ENCODE results near the gene GID8.

The GID8 gene

DNA sequence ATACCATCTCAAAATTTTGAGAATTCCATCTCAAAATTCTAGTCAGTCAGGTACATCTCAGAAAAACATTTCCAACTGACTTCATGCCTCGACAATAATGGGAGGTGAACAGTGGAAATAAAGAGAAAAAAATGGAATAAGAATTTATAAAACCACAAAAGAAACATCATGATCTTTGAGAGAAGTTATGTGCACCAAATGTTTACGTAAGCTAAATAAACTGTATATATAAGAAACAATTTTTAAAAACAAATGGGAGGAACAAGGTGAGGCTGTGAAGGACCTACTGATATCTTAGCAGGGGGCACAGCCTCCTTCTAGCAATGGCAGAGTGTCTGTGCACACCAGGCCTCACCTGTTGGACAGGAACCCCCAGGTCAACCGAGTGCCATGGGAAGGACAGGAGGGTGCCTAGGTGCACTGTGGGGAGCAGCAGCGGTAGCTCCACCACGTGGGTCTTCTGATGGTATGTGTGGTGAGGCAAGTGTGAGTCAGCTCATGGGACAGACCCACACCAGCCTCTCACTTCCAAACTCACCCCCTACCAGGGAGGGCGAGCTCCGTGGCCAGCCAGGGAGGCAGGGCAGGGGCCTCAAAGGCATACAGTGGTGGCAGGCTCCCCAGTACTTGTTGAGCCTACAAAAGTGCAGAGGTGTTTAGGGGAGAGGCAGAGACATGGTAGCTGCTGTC is 34.9 kb upstream of the GID8 start:
- no peak for DNase-seq (ENCODE audit: low read depth)

DNA sequence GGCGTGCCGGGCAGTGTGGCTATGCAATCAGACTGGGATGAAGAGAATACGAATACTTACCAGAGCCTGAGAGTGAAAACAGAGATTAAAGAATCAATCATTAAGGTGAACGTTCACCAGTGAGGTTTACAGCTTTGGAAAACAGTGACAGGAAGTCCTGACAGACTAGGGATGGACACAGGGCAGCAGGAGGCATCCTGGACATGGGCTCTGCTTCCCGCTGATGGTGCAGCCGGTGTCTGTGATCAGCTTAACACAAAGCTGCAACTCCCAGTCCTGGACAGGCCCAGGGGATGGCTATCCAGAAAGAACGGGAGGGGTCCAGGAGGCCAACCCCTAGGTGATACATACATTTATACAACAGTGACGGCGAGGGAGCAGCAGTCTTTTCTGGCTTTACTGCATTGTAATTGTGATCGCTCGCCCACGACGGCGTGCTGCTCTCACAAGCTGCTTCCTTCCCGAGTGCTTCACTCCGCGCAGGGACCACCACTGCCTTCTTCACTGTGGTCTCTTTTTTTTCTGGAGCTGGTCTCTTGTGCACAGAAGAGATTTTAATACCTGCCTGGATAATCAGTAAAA is 32.3 kb upstream of the GID8 start:
- no peak for DNase-seq (ENCODE audit: low read depth)

DNA sequence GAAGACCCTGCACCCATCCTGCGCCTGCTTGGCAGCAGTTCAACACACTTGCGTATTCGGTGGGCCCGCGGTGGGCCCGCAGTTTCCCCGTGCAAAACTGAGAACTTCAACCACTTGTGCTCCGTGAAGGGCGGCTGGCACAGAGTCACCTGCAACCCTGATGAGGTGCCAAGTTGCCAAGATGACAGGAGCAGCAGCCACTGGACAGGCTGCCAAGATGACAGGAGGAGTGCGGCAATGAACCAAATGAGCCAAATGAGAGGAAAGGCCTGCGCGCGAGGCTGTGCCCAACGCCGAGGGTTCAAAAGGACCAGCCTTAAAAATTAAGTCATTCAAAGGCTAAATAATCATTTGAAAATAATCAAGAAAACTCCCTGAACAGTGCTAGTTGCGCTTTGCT is 31.7 kb upstream of the GID8 start:
- no peak for DNase-seq (ENCODE audit: low read depth)

DNA sequence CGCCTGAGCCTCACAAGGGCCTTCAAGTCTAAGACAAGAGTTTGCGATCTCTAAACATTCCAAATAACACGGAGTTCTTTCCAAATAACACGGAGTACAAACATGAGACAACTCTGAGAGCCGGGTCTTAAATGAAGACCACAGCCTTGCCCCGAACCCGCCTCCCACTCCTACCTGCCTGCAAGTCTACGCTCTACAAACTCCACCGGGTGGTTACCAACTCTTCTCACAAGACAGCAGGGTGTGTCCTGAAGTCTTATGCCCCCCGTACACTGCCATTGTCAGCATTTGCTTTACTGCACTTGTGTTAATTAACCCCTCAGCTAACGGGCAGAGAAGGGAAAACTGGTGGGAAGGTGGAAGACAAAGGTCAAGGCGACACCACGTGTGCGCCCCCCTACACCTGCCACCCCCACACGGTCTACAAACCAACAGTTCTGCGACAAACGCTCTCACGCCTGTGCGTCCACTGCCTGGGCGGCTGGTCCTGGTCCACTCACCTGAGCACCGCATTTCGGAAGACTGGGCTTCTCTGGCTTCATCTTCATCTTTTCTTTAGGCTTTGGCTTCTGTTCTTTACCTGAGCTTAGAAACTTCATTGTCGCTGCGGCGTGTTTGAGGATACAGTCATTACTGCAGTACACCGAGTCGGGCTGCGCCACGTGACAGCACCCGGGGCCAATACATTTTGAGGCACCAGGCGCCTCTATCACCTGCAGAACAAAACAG is 31.1 kb upstream of the GID8 start:
- no peak for DNase-seq (ENCODE audit: low read depth)

DNA sequence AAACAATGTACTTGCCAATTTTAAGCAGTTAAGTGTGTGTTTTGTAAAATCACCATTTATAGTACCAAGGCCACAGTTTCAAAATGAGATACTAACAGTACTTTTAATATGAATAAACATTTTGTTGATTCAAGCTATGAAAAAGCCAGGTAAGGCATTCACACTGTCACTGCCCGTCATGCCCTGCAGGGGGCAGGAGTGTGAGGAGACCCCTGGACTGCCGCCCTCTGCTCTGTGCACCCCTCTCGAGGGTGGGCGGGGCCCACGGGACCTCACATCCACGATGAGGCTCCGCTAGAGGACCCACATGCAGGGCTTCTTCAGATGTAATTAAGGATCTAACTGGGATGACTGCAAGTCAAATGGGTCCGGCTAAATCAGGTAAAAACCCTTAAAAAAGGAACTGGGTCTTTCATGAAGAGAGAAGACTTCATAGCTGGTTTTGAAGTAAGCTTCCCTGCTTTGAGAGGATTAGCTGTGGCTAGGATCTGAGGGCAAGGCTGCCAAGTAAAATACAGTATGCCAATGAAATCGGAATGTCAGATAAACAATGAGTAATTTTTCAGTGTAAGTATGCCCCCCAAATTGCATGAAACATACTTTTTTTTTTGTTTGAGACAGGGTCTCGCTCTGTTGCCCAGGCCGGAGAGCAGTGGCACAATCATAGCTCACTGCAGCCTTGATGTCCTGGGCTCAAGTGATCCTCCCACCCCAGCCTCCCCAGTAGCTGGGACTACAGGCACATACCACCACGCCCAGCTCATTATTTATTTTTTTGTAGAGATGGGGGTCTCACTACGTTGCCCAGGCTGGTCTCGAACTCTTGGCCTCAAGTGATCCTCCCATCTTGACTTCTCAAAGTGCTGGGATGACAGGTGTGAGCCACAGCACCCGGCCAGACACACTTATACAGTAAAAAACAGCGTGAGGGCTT is 30.3 kb upstream of the GID8 start:
- DNase-seq (ENCODE audit: low read depth): no peak

DNA sequence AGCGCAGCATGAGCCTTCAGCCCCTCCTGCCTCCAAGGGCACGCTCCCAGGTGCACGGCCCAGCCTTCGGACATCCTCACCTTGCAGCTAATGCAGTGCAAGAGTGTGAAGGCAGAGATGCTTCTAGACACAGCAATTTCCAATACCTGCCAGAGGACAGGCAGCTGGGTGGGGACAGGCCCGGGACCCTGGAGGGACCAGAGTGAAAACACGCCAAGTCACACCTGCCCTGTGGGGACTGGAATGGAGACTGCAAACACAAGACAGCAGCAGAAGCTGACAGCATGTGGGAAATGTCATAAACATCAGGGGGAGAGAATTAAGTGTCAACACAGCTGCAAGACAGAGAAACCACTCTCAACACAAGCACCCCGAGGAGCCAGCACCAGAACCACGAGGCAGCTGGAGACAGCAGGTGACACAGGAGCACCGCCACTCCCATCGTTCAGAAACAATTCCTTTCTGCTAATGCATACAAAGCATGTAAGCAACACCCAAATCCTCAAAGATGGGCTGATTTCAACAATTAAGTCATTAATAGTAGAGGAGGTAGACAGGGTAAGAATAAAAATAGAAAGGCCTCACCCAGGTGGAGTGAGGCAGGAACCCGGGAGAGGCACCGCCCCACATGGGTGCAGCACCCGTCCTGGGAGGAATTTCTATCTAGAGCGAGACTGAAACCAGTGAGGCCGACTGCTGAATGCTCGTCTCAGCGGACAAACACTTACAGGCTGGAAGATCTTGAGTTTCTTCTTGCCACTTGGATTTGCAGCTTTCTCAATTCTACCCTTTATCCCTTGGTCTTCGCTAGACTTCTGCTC is 28.8 kb upstream of the GID8 start:
- no peak for DNase-seq (ENCODE audit: low read depth)

DNA sequence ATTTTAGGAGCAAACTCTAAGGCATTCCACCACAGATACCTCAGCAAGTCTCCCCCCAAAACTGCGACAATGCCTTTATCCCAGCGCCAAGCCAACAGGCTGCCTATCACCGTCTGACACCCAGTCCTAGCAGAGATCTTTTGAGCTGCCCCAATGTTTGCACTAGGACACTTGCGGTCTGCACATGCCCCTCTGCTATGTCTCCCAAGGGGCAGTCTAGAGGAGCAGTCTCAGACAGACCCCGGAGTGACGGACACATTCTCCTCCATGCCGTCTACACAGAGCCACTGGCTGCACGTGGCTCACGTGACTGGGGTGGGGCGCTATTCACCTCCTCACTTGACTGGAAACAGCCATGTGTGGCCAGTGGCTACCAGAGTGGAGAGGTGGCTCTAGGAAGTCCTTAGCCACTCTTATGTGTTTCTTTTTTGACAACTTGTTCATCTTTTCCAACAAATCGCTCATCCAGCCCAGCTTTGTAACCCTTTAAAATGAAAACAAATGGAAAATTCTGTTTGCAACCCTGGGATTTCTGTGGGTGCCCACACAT is 27.7 kb upstream of the GID8 start:
- DNase-seq (ENCODE audit: low read depth): no peak

DNA sequence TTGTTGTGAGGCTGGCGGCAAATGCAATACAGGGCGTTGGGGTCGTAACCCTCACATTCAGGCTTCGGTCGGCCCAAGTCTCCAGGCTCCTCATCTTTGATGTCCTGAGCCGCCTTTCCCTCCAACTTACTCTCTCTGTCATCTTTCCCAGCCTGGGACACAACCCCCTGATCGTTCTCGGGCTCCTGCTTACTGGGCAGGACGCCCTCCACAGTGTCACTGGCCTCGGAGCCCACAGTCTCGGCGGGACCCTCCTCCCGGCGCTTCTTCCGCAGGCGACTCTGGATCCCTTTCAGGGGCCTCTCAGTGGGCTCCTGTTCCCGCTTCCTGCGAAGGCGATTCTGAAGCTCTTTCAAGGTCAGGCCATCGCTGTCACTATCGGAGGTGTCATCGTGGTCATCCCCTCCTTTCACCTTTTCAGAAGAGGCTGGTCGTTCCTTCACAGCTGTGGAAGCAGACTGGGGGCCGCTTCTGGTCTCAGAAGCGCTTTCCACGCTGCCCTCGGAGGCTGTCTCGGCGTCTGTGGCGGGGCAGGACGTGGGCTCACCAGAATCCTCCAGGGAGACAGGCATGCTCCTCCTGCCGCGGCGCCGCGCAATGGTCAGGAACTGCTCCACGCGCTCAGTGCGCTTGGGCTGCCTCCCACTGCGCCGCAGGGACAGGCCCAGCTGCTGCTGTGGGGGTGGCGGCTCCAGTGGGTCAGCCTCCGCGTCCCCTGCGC is 27.0 kb upstream of the GID8 start:
- DNase-seq (ENCODE audit: low read depth): no peak

DNA sequence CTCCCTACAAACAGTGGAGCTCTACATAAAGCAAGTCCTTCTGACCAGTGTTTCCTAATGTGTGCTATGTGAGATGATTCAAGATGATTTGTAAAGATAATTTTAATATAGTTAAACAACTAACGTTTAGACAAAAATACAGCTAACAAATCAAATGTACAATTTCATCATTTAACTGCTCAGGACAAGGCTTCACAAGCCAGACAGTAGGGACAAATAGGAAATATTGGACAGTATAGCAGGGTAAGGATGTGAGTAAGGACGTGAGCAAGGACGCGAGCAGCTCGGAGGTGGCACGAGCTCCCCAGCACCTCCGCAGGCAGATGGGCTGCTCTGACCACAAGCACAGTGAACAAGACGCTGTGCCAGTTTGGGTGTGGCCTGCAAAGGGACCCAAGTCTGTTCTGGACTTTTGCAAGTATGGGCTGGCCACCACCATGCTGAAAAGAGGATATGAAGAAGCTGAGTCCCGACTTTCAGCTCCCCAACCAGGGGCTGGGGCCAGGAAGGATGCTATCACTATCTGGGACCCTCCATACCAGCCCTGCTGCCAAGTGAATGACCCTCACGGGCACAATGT is 26.2 kb upstream of the GID8 start:
- DNase-seq (ENCODE audit: low read depth): no peak

DNA sequence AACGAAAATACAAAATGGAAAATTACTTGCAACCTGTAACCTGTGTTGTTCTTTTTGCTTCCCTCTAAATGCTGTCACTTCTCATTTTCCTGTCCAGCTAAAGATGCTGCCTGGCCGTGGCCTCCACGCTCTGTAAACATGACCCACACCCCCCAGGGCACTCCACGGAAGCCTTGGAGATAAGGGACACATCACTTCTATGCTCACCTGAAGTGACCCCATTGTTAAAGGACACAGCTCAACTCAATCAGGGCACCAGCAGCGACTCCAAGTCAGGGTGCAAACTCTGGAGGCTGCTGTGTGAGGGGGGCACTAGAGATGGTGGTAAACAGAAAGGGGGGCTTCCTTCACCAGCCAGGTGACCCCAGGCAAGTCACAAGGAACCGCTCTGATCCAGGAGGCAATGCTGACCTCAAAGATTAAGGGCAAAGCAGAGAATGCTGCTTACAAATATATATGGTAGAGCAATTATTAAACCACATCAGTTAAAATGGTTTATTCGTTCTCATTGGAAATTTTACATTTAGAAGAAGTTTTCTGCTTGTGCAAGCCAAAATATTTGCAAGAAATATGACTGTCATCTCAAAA is 24.8 kb upstream of the GID8 start:
- no peak for DNase-seq (ENCODE audit: low read depth)

DNA sequence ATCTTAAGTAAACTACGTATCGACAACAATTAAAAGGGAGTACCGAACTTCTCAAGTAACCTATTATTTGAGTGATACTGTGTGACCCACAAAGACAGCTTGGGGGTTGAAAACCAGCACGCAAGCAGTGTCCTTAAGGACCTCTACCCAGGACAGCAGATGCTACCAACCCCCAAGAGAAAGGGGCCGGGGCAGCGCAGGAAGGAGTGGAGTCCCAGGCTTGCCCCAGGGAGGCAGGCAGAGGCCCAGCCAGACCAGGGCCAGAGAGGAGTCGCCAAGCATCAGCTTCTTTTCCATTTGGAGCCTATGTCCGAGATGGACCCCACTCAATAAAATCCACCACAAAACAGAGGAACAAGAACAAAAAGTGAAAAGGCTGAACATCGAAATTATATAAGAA is 23.5 kb upstream of the GID8 start:
- DNase-seq (ENCODE audit: low read depth): no peak

DNA sequence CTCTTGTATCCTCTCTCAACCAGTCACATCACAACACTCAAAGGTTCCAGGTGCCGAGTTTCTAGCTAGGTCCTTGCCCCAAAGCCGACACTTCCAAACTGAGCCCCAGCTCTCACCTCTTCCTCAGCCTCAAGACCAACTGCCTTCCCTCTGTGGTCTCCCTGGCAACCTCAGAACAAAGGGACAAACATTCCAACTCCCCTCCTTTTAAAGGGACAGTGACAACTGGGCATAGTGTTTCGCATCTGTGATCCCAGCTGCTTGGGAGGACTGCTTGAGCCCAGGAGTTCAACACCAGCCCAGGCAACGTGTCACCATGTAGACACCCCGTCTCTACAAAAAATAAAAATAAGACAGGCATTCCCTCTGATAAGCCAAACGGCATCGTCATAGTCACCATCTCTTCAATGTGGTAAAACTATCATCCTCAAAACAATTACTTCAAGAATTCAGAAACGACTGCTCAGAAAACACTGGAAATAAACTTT is 22.9 kb upstream of the GID8 start:
- DNase-seq (ENCODE audit: low read depth): no peak

DNA sequence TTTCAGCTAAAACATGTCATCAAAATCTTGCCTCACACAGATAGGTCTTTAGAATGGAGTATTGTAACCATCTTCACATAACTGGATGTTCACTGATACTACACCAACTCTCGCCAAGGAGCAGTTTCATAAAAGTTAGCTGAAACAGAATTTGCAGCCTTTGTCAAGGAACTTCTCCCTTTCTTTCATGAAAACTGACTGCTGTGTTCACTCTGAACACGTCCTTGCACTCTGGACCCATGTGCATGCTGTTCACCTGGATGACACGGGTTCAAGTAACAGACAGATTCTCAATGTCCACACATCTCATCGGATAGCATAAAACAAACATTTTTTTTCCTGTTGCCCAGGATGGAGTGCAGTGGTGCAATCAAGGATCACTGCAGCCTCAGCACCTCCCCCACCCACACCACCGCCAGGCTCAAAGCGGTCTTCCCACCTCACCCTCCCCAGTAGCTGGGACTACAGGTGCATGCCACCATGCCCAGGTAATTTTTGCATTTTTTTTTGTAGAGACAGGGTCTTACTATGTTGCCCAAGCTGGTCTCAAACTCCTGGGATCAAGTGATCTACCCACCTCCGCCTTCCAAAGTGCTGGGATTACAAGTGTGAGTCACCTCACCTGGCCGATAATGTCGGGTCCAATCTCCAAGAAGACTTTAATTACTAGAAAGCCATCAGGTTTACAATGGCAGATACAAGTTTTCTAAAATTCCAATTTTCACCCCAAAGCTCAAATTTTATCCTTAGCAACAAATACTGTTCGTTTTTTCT is 21.1 kb upstream of the GID8 start:
- DNase-seq (ENCODE audit: low read depth): no peak

DNA sequence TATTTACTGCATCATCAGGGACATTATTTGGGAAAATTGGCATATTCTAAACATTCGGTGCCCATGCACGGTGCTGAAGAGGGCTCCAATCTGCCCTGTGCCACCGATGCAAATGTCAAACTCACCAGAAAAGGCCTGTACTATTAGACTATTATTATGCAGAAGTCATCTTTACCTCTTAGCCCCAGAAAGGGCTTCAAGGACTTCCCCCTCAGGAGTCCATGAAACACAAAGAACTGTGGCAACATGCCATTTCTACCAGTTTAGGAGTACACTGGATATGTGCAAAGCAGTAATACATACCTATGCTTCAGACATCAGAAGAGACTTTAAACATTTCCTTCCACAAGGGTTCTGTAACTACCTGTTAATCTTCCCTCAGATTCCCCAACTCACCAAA is 20.2 kb upstream of the GID8 start:
- no peak for DNase-seq (ENCODE audit: low read depth)

DNA sequence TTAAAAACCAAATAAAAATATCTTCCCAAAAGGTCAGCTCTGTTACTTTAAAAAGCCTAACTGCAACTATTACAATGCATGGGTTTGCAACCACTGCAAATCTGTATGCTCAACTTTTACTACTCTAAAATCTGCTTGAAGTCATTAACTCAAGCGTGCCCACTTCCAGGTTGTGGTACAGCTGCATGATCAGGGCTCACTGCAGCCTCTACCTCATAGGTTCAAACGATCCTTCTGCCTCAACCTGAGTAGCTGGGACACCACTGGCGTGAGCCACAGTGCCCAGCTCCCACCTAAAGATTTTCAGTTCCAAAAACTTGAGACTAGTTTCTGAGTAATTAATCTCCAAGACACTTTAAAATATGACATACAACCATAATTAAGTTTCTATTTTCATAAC is 19.8 kb upstream of the GID8 start:
- DNase-seq (ENCODE audit: low read depth): no peak

DNA sequence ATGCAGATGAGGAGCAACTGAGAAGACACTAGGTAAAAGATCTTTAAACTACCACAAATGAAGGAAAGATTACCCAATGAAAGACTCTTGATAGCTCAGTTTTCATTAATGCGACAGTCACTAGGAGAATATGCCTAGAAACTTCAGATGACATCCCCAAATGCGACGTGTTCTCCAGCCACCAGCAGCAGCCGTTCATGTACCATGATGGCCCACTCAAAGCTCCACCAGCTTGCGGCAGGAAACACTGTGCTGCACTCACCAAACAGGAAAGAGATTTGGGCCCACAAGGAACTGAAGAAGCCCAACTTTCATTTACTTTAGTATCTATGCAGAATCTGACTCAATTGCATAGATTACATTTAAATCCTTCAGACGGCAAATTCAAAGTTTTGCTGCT is 19.1 kb upstream of the GID8 start:
- DNase-seq (ENCODE audit: low read depth): peak; percentile 53

DNA sequence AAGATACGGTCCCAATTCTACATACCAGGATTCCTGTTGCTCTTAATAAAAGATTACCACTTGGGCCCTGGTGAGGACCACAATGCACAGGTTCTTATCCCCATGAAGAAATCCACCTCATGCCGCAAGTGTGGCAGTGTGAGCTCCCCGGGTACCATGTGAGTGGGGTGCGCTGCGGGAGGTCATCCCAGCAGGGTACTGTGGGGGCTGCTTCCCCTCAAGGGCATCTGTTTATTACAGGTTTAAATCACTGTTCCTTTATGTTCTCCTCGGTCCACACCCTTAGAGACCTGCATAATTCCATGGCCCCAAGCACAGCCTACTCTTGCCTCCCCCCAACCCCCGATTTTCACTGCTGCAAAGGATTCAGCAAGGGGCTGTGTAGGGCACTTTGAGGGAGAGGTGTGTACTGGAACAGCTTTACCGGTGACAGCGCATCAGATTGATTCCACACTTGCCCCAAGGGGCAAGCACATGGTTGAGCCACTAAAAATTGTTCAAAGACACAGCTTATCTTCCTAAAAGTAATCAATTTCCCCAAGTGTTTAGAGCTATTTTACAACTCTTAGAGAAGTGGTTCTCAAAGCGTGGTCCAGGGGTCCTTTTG is 17.8 kb upstream of the GID8 start:
- no peak for DNase-seq (ENCODE audit: low read depth)

DNA sequence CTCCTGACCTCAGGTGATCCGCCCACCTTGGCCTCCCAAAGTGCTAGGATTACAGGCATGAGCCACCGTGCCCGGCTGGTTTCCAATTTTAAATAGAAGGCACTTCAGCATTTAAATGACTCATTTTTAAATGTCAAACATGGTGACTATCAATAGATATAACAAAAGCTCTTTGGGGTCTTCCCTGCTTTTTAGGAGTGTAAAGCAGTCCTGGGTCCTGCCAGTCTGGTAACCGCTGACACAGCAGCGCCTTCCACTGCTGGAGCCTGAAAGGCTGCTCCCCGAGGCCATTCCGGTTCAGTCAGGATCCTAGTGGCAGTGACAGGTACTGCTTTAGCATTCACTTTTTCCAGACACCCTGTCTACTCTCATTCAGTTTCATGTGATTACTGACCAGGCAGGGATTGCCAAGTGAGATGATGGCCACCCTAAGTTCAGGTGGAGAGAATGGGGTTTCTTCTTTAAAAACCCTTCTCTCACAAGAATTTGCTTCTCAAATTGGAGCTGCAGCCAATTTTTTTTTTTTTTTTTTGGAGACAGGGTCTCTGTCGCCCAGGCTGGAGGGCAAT is 16.7 kb upstream of the GID8 start:
- DNase-seq (ENCODE audit: low read depth): peak; percentile 58

Data from activated T-cell treated with anti-CD3 and anti-CD28 coated beads for 48 hours (primary cell).